K562 (cell line): ENCODE data around the gene SH2D4B. TPM values are rescaled to one million over a fixed set of nuclear protein-coding genes. Genes with fewer than 3 reads are reported as not detected.

Experiments
- ADNP ChIP-seq: fragments of 200-800 bp; sonication (Bioruptor generic); IDR thresholded peaks from 2 replicates; pipeline ENCODE4 v1.6.1; 2016; ENCODE audit warnings: missing genetic modification characterization, missing compliant biosample characterization
- AFF4 ChIP-seq: sonication (generic); formaldehyde crosslinking; IDR thresholded peaks from 2 replicates; pipeline ENCODE4 v1.8.0; 2023; ENCODE audit warnings: mild to moderate bottlenecking, missing genetic modification reagents
- FOXM1 ChIP-seq, 2 experiments: fragments of 450-650 bp in 1 of 2; sonication (generic) in 1 of 2; formaldehyde crosslinking in 1 of 2; IDR thresholded peaks; 2 replicates each; pipeline versions ENCODE4 v1.6.1 to v1.9.0; 2017 to 2022; ENCODE audit warnings: low read depth in 2 of 2, mild to moderate bottlenecking in 2 of 2, missing genetic modification reagents in 1 of 2, moderate library complexity in 1 of 2
- HDAC2 ChIP-seq: fragments of 450-650 bp; IDR thresholded peaks from 2 replicates; pipeline ENCODE4 v1.6.1; 2016; ENCODE audit warnings: mild to moderate bottlenecking
- SIRT6 ChIP-seq: IDR thresholded peaks from one replicate; pipeline ENCODE4 v1.6.1; 2012; ENCODE audit warnings: low read depth, mild to moderate bottlenecking, control low read depth, inconsistent platforms, low read length, moderate library complexity
- ZNF780A ChIP-seq: fragments of 250-450 bp; sonication (Bioruptor Pico); IDR thresholded peaks from 2 replicates; pipeline ENCODE4 v1.5.0; 2021; ENCODE audit warnings: mild to moderate bottlenecking
- polyA plus RNA-seq, 8 experiments: library from polyadenylated mRNA; depleted of rRNA in 4 of 8; stranded (reverse) in 5 of 8; unstranded in 3 of 8; fragments of >200 nt; fragmentation: Nextera tagmentation in 2 of 8; fragmentation: Illumina TruSeq in 1 of 8; extraction: Ambion mirVana in 2 of 8; extraction: Trizol in 1 of 8; gene quantifications; 2 replicates each; pipeline versions ENCODE4 v1.2.1 to v1.2.3, GENCODE V29; 2011 to 2014; ENCODE audit warnings: inconsistent platforms in 1 of 8, missing spikeins in 1 of 8
- total RNA-seq, 7 experiments: library from RNA; depleted of rRNA in 6 of 7; stranded (reverse); fragments of >200 nt in 6 of 7; fragmentation: Illumina TruSeq in 2 of 7; extraction: Trizol in 2 of 7; gene quantifications; 2 replicates each; pipeline versions ENCODE4 v1.2.1 to v1.2.3, GENCODE V29; 2011 to 2021; ENCODE audit warnings: low replicate concordance in 1 of 7
- TF ChIP-seq, protein P1 (sequence below): fragments of 200-400 bp; formaldehyde crosslinking; IDR thresholded peaks from 2 replicates; pipeline ENCODE4 v1.6.1; 2017; ENCODE audit warnings: mild to moderate bottlenecking, low read depth, low read length, moderate library complexity
- TF ChIP-seq, protein P2 (sequence below), 2 experiments: fragments of 450-650 bp in 1 of 2; sonication (generic) in 1 of 2; formaldehyde crosslinking in 1 of 2; IDR thresholded peaks; 2 replicates each; pipeline versions ENCODE4 v1.7.1 to v1.9.0; 2016 to 2022; ENCODE audit warnings: inconsistent platforms in 1 of 2, mild to moderate bottlenecking in 1 of 2, missing genetic modification reagents in 1 of 2

Gene SH2D4B
- total and polyA plus RNA-seq, 9 of the 15 experiments (the other 6 are each of a cell fraction or from before 2014, with no cell fraction given) = 0.03 to 0.14 (median 0.04) TPM; not detected in 4

GRCh38 chr10:80535671-80536360 is 1.9 kb upstream of the SH2D4B start (continued):
- TF ChIP-seq, protein P1, sequence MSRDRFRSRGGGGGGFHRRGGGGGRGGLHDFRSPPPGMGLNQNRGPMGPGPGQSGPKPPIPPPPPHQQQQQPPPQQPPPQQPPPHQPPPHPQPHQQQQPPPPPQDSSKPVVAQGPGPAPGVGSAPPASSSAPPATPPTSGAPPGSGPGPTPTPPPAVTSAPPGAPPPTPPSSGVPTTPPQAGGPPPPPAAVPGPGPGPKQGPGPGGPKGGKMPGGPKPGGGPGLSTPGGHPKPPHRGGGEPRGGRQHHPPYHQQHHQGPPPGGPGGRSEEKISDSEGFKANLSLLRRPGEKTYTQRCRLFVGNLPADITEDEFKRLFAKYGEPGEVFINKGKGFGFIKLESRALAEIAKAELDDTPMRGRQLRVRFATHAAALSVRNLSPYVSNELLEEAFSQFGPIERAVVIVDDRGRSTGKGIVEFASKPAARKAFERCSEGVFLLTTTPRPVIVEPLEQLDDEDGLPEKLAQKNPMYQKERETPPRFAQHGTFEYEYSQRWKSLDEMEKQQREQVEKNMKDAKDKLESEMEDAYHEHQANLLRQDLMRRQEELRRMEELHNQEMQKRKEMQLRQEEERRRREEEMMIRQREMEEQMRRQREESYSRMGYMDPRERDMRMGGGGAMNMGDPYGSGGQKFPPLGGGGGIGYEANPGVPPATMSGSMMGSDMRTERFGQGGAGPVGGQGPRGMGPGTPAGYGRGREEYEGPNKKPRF = no peak
- TF ChIP-seq HDAC2 (no peak), ZNF780A (CRISPR knock-in tag) (no peak), SIRT6 (no peak), ADNP (no peak), FOXM1 (IDR thresholded peaks at IDR 0.05; ENCODE audit: low read depth) (no peak), FOXM1 (CRISPR knock-in tag; IDR thresholded peaks at IDR 0.05; ENCODE audit: low read depth) (no peak), AFF4 (CRISPR knock-in tag) (no peak)
- TF ChIP-seq, protein P2, sequence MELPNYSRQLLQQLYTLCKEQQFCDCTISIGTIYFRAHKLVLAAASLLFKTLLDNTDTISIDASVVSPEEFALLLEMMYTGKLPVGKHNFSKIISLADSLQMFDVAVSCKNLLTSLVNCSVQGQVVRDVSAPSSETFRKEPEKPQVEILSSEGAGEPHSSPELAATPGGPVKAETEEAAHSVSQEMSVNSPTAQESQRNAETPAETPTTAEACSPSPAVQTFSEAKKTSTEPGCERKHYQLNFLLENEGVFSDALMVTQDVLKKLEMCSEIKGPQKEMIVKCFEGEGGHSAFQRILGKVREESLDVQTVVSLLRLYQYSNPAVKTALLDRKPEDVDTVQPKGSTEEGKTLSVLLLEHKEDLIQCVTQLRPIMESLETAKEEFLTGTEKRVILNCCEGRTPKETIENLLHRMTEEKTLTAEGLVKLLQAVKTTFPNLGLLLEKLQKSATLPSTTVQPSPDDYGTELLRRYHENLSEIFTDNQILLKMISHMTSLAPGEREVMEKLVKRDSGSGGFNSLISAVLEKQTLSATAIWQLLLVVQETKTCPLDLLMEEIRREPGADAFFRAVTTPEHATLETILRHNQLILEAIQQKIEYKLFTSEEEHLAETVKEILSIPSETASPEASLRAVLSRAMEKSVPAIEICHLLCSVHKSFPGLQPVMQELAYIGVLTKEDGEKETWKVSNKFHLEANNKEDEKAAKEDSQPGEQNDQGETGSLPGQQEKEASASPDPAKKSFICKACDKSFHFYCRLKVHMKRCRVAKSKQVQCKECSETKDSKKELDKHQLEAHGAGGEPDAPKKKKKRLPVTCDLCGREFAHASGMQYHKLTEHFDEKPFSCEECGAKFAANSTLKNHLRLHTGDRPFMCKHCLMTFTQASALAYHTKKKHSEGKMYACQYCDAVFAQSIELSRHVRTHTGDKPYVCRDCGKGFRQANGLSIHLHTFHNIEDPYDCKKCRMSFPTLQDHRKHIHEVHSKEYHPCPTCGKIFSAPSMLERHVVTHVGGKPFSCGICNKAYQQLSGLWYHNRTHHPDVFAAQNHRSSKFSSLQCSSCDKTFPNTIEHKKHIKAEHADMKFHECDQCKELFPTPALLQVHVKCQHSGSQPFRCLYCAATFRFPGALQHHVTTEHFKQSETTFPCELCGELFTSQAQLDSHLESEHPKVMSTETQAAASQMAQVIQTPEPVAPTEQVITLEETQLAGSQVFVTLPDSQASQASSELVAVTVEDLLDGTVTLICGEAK (IDR thresholded peaks at IDR 0.05) = no peak; the same call in 1 of the 2 replicates
- TF ChIP-seq, protein P2 (CRISPR knock-in tag; IDR thresholded peaks at IDR 0.05) = no peak
